GM18520 (cell line): ENCODE results near the gene BTBD7.

Source experiments
- ATAC-seq: cut with Tn5 transposase; IDR thresholded peaks from one replicate; pipeline ENCODE4 v1.9.1; 2021; ENCODE audit not compliant: unreplicated experiment

BTBD7 gene

GRCh38 chr14:93303659-93304058 is 29.2 kb downstream of the BTBD7 start:
- no peak for ATAC-seq

- no peak for ATAC-seq
Observed at GRCh38 chr14:93302688-93303581, 29.9 kb downstream of the BTBD7 start.

GRCh38 chr14:93301821-93302447 is 30.9 kb downstream of the BTBD7 start:
- ATAC-seq: no peak

DNA sequence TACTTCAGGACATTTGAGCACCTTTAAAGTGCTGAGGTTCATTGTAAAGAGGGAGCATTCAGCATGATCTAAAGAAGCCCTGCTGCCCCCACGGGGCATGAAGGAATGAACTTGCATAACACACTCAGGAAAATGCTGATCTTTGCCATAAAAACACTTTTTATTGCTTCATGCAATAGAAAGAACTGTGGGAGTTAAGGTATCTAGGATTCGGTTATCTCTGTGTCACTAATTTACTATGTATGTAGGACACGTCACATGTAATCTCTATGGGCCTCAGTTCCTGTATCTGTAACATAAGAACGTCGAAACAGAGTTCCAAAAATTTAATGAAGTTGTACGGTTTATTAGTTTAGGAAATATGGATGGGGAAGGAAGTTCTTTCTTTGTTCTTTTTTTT is 33.0 kb downstream of the BTBD7 start:
- ATAC-seq: no peak

GRCh38 chr14:93299416-93299815 is 33.4 kb downstream of the BTBD7 start:
- no peak for ATAC-seq

GRCh38 chr14:93295541-93296220 is 37.2 kb downstream of the BTBD7 start:
- ATAC-seq: no peak

DNA sequence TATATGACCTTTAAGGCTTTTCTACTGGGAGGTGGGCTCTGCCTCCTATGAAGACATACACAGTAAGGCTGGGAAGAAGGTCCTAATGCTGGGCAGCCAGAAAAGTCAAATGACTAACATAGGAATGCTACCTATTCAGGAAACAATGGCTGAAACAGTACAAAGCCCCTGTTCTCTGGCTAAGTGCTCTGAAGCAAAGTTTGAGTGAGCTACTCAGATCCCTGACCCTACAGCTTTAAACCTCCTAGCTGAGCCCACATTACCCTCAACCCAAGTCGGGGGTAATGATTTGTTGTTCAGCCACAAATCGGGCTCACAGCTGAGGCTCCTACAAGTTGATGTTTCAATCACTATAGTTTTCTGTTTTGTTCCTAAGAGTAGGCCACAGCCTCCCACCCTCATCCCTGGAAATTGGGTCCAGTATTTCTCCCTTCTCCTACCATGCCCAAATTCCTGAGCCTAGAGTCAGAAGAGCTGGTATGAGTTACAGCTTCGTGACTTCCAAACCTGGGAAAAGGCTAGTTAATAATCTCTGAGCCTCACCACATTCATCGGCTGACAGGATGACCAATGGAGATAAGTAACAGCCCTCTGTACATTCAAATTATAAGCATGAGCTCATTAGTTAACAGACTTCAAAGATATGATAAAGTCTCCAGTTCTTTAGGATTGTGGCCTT is 46.5 kb downstream of the BTBD7 start:
- ATAC-seq: no peak

DNA sequence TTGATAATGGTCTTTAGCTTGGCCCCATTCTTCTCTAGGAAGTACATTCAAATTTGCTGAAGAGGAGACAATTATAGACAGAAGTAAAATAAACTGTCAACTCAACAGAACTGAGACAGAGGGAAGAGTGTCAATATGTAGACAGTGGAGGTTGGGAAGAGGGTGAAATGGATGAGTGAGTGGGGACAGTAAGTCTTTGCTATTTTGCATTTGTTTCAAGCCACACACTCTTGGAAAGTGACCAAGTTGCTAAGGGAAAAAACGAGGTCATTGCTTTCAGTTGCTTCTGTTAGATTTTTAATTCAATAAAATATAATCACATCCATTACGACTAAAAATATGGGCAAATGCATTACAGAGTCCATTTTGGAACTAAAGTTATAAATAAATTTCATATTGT is 47.8 kb downstream of the BTBD7 start:
- ATAC-seq: no peak

- no peak for ATAC-seq
Observed at GRCh38 chr14:93281937-93282336, 50.9 kb downstream of the BTBD7 start.

- ATAC-seq: no peak
Observed at GRCh38 chr14:93280743-93281142, 52.1 kb downstream of the BTBD7 start.

DNA sequence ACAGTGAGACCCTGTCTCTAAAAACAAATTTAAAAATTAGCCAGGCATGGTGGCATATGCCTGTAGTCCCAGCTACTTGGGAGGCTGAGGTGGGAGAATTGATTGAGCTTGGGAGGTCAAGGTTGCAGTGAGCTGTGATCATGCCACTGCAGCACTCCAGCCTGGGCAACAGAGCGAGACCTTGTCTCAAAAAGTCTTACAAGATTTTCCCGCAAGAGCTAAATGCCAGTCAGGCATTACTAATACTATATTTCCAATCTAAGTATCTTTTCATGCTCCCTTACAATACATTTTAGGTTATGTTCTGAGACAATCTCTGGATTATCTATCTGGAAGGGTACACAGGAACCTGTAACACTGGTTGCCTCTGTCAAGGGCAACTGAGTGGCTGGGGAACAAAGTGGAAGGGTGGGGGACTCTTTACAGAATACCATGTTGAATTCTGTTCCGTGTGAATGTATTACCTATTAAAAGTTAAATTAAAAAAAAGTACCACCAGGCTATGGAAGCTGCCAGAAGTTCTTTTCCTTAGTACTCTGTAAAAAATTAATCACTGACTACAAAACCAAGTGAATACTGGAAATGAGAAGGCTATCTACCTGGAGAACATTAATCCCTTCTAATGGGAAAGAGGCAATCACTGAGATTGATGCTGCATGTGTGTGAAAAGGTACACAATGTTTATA is 56.7 kb downstream of the BTBD7 start:
- ATAC-seq: no peak

DNA sequence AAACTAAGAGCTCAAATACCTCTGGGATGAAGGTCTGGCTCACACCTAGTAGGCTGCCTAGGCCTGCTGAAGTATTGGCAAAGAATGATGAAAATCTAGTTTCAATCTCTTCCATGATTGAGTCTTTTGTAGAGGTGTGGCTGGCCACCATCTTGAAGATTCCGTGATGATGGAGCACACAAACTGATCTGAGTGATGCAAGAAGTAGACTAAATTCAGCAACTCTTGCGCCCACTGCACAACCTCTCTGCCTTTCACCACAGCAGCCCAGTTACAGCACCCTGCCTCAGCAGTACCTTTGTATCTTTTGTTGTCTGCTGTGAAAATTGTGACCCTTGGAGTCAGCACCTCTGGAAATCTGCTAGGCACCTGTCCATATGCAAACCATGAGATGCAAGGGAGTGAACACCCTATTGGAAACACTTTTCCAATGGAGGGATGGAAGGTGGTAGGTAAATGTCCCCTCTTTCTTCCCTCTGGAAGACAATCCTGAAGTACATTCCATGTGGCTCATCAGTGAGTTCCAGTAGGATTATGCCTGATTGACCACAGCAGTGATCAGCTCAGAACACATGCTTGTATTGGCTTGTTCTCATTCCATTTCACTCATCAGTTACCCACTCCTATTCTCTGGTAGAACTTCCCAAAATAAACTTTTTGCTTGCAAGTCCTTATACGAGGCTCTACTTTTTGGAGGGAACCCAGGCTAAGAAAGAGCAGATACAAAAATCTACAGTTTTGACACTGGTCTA is 58.6 kb downstream of the BTBD7 start:
- ATAC-seq: no peak

DNA sequence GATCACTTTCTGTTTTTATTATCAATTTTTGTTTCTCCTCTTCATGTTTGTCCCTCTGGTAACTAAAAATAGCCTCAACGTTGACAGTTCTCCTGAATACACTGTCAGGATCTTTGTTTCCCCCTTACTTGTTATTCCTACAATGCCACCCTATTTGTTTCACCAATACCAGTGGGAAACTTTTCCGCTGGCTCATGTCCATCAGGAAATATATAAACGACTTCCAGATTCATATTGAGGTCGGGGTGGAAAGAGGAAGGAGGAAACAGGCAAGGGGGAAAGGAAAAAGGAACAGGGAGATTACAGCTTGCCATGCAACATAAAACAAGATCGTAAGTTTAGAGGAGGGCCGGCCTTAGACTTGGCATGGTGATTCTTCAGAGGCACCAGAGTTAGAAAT is 61.7 kb downstream of the BTBD7 start:
- ATAC-seq: no peak

GRCh38 chr14:93269341-93270068 is 63.3 kb downstream of the BTBD7 start:
- no peak for ATAC-seq

DNA sequence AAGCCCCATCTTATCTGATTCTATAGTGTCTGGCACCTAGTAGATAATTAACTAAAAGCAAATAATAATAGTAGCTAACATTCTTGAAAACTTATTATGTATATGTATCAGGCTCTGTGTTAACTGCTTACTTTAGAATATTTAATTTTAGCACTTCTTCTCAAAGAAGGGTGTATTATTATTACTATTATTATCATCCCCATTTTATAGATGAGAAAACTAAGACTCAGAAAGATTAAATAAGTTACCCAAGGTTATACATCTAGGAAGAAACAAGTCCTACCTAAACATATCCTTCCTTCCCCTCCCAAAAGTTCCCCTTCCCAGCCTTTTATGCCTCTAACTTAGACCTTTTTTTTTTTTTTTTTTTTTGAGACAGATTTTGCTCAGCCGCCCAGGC is 64.4 kb downstream of the BTBD7 start:
- ATAC-seq: no peak

- no peak for ATAC-seq
Observed at GRCh38 chr14:93267149-93267711, 65.6 kb downstream of the BTBD7 start.

- ATAC-seq: no peak
Observed at GRCh38 chr14:93266127-93266526, 66.7 kb downstream of the BTBD7 start.

DNA sequence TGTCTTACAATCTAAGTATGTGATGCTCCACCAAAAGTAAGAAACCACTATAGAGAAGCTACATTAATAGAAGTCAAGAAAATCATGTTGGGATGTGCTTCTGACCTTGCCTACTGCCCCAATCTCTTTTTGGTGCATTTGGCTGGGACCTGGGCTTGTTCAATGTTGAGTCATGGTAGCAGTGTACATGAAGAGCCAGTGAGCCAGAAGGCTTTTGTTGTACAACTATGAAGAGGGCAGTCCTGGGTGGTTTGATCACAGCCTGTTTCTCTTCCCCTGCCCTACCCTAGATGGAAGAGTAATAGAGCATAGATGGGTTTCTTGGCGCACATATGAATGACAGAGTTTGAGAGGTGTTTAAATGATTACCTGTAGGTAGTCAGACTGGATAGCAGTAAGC is 69.4 kb downstream of the BTBD7 start:
- ATAC-seq: no peak

DNA sequence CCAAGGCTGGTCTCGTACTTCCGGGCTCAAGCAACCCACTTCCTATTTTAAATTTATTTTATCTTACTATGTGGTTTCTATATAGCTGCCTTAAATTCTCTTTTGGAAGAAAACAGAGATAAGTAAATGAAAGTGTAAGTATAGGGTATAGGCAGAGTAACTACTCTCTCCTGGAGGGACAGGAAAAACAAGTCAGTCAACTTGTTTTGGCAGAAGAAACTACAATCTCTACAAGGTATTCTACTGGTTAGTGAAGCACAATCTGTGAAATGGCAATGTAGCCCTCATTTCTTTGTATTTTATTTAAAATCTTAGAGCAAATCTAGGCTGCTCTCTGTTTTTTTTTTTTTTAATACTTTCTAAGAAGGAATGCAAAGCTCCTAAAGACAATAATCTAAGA is 70.4 kb downstream of the BTBD7 start:
- ATAC-seq: no peak
